HepG2 (cell line): Measurements from ENCODE around the gene LRPAP1. TPM values are rescaled to one million over a fixed set of nuclear protein-coding genes. Genes with fewer than 3 reads are reported as not detected.
A peak's percentile ranks its signal among the peaks of the same experiment; 100 is the strongest.
"Not testable (repeated sequence)": the region's sequence is repeated elsewhere in the genome, so short reads cannot be mapped to it uniquely, and the experiment has no call there.

Source experiments
- ATAC-seq: fragments of 200-7000 bp; cut with Tn5 transposase; 3 replicates; pipeline ENCODE4 v1.9.1; 2020; ENCODE audit warnings: mild to moderate bottlenecking, moderate library complexity
- BruUV-seq: library from RNA; stranded (reverse); fragments of 400-500 nt; replicated peaks from 2 replicates; lab custom pipeline; 2021; lab: Mats Ljungman, UMichigan
- CTCF ChIA-PET: fragments of 300-600 bp; formaldehyde crosslinking; extraction: SDS; loops from one replicate; lab custom pipeline; 2021; ENCODE audit warnings: low total read pairs, inconsistent platforms, low intra/inter-chr PET ratio; lab: Yijun Ruan, JAX
- POLR2A ChIA-PET: fragments of 350-600 bp; sonication (Branson Sonifier 250); formaldehyde crosslinking; loops from one replicate; lab custom pipeline; 2020; ENCODE audit warnings: antibody characterized with exemption, inconsistent platforms; lab: Yijun Ruan, JAX
- DNase-seq: peaks from one replicate; pipeline ENCODE4 v3.0.0-alpha.2; 2015; ENCODE audit warnings: low spot score
- FAIRE-seq: peaks from 3 replicates; lab custom pipeline; 2011; peaks lifted over from hg19 to GRCh38; lab: Jason Lieb, UNC
- H2AFZ ChIP-seq: one replicate; pipeline ENCODE4 v1.6.1; 2011; ENCODE audit warnings: low read length, inconsistent platforms
- H3K27ac ChIP-seq: fragments of 300-600 bp; 3 replicates; pipeline ENCODE4 v1.8.0; 2011; ENCODE audit warnings: mixed run types, mild to moderate bottlenecking, mixed read lengths, low read length, inconsistent platforms; ENCODE audit not compliant: insufficient read depth; ENCODE audit errors: extremely low read length
- H3K27me3 ChIP-seq, 2 experiments: fragments of 200-600 bp in 1 of 2; 2 replicates in 1 of 2; 3 replicates in 1 of 2; pipeline versions ENCODE4 v1.6.0 to v1.8.0; 2011; ENCODE audit warnings: low read length in 2 of 2, mild to moderate bottlenecking in 2 of 2, moderate library complexity in 2 of 2, inconsistent platforms in 1 of 2; ENCODE audit not compliant: insufficient read depth in 2 of 2, control insufficient read depth in 1 of 2
- H3K36me3 ChIP-seq, 2 experiments: fragments of 200-600 bp in 1 of 2; replicated peaks in 1 of 2; 2 replicates in 1 of 2; 3 replicates in 1 of 2; pipeline versions ENCODE4 v1.5.1 to v1.8.0; 2011; ENCODE audit warnings: low read length in 2 of 2, inconsistent platforms in 1 of 2; ENCODE audit not compliant: insufficient read depth in 2 of 2, control insufficient read depth in 1 of 2
- H3K4me1 ChIP-seq: 2 replicates; pipeline ENCODE4 v1.5.1; 2012; ENCODE audit warnings: low read length, inconsistent platforms; ENCODE audit not compliant: insufficient read depth
- H3K4me2 ChIP-seq: 2 replicates; pipeline ENCODE4 v1.6.0; 2011; ENCODE audit warnings: low read depth, low read length, inconsistent platforms
- H3K4me3 ChIP-seq, 3 experiments: fragments of 200-600 bp in 1 of 3; sonication (generic), shearing (Covaris generic) in 1 of 3; replicated peaks in 1 of 3; 2 replicates each; pipeline ENCODE4 v1.5.1; 2011 to 2016; ENCODE audit warnings: low read length in 3 of 3, inconsistent platforms in 2 of 3, low read depth in 2 of 3, mild to moderate bottlenecking in 2 of 3, control low read depth in 1 of 3, mixed read lengths in 1 of 3; ENCODE audit not compliant: insufficient read depth in 1 of 3
- H3K79me2 ChIP-seq: one replicate; pipeline ENCODE4 v1.6.1; 2011; ENCODE audit warnings: low read length, inconsistent platforms; ENCODE audit not compliant: insufficient read depth
- H3K9ac ChIP-seq: 2 replicates; pipeline ENCODE4 v1.6.0; 2011; ENCODE audit warnings: mild to moderate bottlenecking, low read depth, low read length, inconsistent platforms; ENCODE audit not compliant: insufficient read depth
- H3K9me3 ChIP-seq: 2 replicates; pipeline ENCODE4 v1.5.1; 2012; ENCODE audit warnings: mild to moderate bottlenecking, low read length
- H4K20me1 ChIP-seq: 2 replicates; pipeline ENCODE4 v1.6.0; 2011; ENCODE audit warnings: inconsistent platforms, mild to moderate bottlenecking, low read length, moderate library complexity; ENCODE audit not compliant: insufficient read depth
- BCL6 ChIP-seq: IDR thresholded peaks from 2 replicates; pipeline ENCODE4 v1.6.1; 2016; ENCODE audit warnings: missing genetic modification reagents, missing compliant biosample characterization
- CTCF ChIP-seq: sonication (generic); formaldehyde crosslinking; IDR thresholded peaks from 2 replicates; pipeline ENCODE4 v1.5.0; 2020; ENCODE audit warnings: mild to moderate bottlenecking, missing genetic modification reagents, moderate library complexity
- ZNF646 ChIP-seq: sonication (generic); formaldehyde crosslinking; IDR thresholded peaks from 2 replicates; pipeline ENCODE4 v1.9.0; 2021; ENCODE audit warnings: mild to moderate bottlenecking, missing genetic modification reagents
- WGBS: methylation state at CpG from one replicate; pipeline ENCODE4 v1.1.6; 2017; ENCODE audit warnings: low lambda C conversion rate; 5-methylcytosine and 5-hydroxymethylcytosine counted together
- in situ Hi-C: cut with HindIII; loops from 2 replicates; pipeline ENCODE4 v1.10.0; 2017; ENCODE audit warnings: low pct_unique_long_range_greater_than_20kb; ENCODE audit not compliant: extremely low pct_ligation_motif_present
- intact Hi-C: fragments of 100-400 bp; cut with micrococcal nuclease; formaldehyde crosslinking; loops from one replicate; pipeline ENCODE4 v1.10.0; 2022; ENCODE audit not compliant: unreplicated experiment
- polyA plus RNA-seq, 8 experiments: library from polyadenylated mRNA; depleted of rRNA in 3 of 8; stranded (reverse) in 7 of 8; unstranded in 1 of 8; fragments of >200 nt; fragmentation: Illumina TruSeq in 4 of 8; extraction: Trizol in 4 of 8; gene quantifications; 2 replicates each; pipeline versions ENCODE4 v1.2.1 to v1.2.3, GENCODE V29; 2011 to 2016; ENCODE audit warnings: low read depth in 4 of 8, missing spikeins in 1 of 8, mixed read lengths in 1 of 8; ENCODE audit not compliant: insufficient read depth in 1 of 8
- total RNA-seq, 5 experiments: library from RNA; depleted of rRNA; stranded (reverse); fragments of >200 nt; fragmentation: Illumina TruSeq; extraction: Trizol; gene quantifications; 2 replicates each; pipeline ENCODE4 v1.2.3, GENCODE V29; 2016; ENCODE audit warnings: low read depth in 1 of 5

Gene LRPAP1
- total and polyA plus RNA-seq, 2 of the 13 experiments (the other 11 are each of a cell fraction or from before 2014, with no cell fraction given), result 153 to 191 TPM

GRCh38 chr4:3566701-3567100 lies 34.5 kb upstream of the LRPAP1 start:
- CTCF ChIA-PET, H3K4me3 ChIP-seq, H3K36me3 ChIP-seq, POLR2A ChIA-PET, H3K27ac ChIP-seq, H3K27me3 ChIP-seq, FAIRE-seq, ATAC-seq, H3K9me3 ChIP-seq, BruUV-seq, DNase-seq, intact Hi-C loops, H3K9ac ChIP-seq, H2AFZ ChIP-seq, in situ Hi-C loops, H3K4me2 ChIP-seq, H3K4me1 ChIP-seq, H3K79me2 ChIP-seq, H4K20me1 ChIP-seq: not testable (repeated sequence)
- WGBS, result 60% methylated on average over 3 of the region's 14 CpGs
- TF ChIP-seq BCL6 (CRISPR knock-in tag), result 0 out of 2 replicates have a peak, but pooled peaks have one; percentile 44
- TF ChIP-seq ZNF646 (CRISPR knock-in tag), result peak; percentile 40; the same call in 1 of the 2 replicates
- peak; percentile 4; the same call in 1 of the 2 replicates for TF ChIP-seq CTCF
